HCT116 (cell line): ENCODE results near the gene CACNA1S. TPM values are rescaled to one million over a fixed set of nuclear protein-coding genes. Genes with fewer than 3 reads are reported as not detected.

Experiments
- ATAC-seq: fragments of 200-7000 bp; cut with Tn5 transposase; 2 replicates; pipeline ENCODE4 v1.9.1; 2020; ENCODE audit warnings: mild to moderate bottlenecking, moderate library complexity
- BruUV-seq: library from RNA; stranded (reverse); fragments of 400-500 nt; replicated peaks from 2 replicates; lab custom pipeline; 2021; lab: Mats Ljungman, UMichigan
- CTCF ChIA-PET: fragments of 300-600 bp; sonication (Branson Sonifier 250); formaldehyde crosslinking; loops from one replicate; lab custom pipeline; 2021; ENCODE audit warnings: antibody characterized with exemption; lab: Charles Lee
- POLR2A ChIA-PET: fragments of 300-600, 350-600 bp; sonication (Branson Sonifier 250); formaldehyde crosslinking; loops from one replicate; lab custom pipeline; 2021; ENCODE audit warnings: antibody characterized with exemption; lab: Charles Lee
- RAD21 ChIA-PET, 2 experiments: fragments of 300-600 bp; sonication (Branson Sonifier 250); formaldehyde crosslinking; loops; one replicate each; lab custom pipeline; 2023; ENCODE audit warnings: low total read pairs in 2 of 2; ENCODE audit not compliant: uncharacterized antibody in 2 of 2, unreplicated experiment in 2 of 2, low non-redundant PET in 1 of 2; lab: Charles Lee
- DNase-seq: peaks from one replicate; pipeline ENCODE4 v3.0.0-alpha.2; 2010; ENCODE audit warnings: low read depth, low spot score
- H2AFZ ChIP-seq: fragments of 200-600 bp; shearing (Covaris generic), sonication (generic); 2 replicates; pipeline ENCODE4 v1.6.1; 2017; ENCODE audit warnings: low read depth, mixed run types, mixed read lengths, antibody characterized with exemption, low read length; ENCODE audit not compliant: poor library complexity, severe bottlenecking
- H3K27ac ChIP-seq: 2 replicates; pipeline ENCODE4 v1.5.1; 2012; ENCODE audit warnings: low read depth, low read length
- H3K27me3 ChIP-seq: fragments of 200-600 bp; sonication (generic); 2 replicates; pipeline ENCODE4 v1.6.1; 2016; ENCODE audit warnings: mixed run types, low read length, mixed read lengths; ENCODE audit not compliant: insufficient read depth
- H3K36me3 ChIP-seq, 2 experiments: fragments of 200-500 bp in 1 of 2; fragments of 200-600 bp in 1 of 2; sonication (Bioruptor generic) in 1 of 2; sonication (generic) in 1 of 2; 2 replicates each; pipeline versions ENCODE4 v1.5.1 to v1.6.1; 2014 to 2016; ENCODE audit warnings: low read length in 2 of 2, inconsistent platforms in 1 of 2, mixed read lengths in 1 of 2, mixed run types in 1 of 2; ENCODE audit not compliant: insufficient read depth in 2 of 2, control insufficient read depth in 1 of 2
- H3K4me1 ChIP-seq, 2 experiments: fragments of 200-600 bp in 1 of 2; sonication (generic) in 1 of 2; 2 replicates each; pipeline versions ENCODE4 v1.5.1 to v1.6.1; 2012 to 2017; ENCODE audit warnings: low read length in 2 of 2, inconsistent platforms in 1 of 2, mild to moderate bottlenecking in 1 of 2, mixed read lengths in 1 of 2, mixed run types in 1 of 2, moderate library complexity in 1 of 2; ENCODE audit not compliant: insufficient read depth in 2 of 2, control insufficient read depth in 1 of 2
- H3K4me2 ChIP-seq: fragments of 200-600 bp; sonication (generic); 2 replicates; pipeline ENCODE4 v1.6.1; 2017; ENCODE audit warnings: mixed run types, low read length, mixed read lengths
- H3K4me3 ChIP-seq, 2 experiments: fragments of 200-600 bp in 1 of 2; sonication (generic) in 1 of 2; replicated peaks in 1 of 2; 2 replicates each; pipeline ENCODE4 v1.5.1; 2011 to 2016; ENCODE audit warnings: low read length in 2 of 2, control low read depth in 1 of 2, low read depth in 1 of 2, mild to moderate bottlenecking in 1 of 2, mixed read lengths in 1 of 2, mixed run types in 1 of 2
- H3K79me2 ChIP-seq: fragments of 200-600 bp; sonication (generic); 2 replicates; pipeline ENCODE4 v1.6.1; 2017; ENCODE audit warnings: mild to moderate bottlenecking, mixed run types, low read length, moderate library complexity, mixed read lengths; ENCODE audit not compliant: insufficient read depth
- H3K9ac ChIP-seq: fragments of 200-600 bp; sonication (generic); 2 replicates; pipeline ENCODE4 v1.6.1; 2016; ENCODE audit warnings: low read length, mixed read lengths
- H3K9me2 ChIP-seq: fragments of 200-600 bp; sonication (generic), shearing (Covaris generic); 2 replicates; pipeline ENCODE4 v1.6.1; 2017; ENCODE audit warnings: mixed run types, mild to moderate bottlenecking, moderate library complexity; ENCODE audit not compliant: insufficient read depth
- H3K9me3 ChIP-seq, 2 experiments: fragments of 200-500 bp in 1 of 2; fragments of 200-600 bp in 1 of 2; sonication (Bioruptor generic) in 1 of 2; sonication (generic) in 1 of 2; 2 replicates each; pipeline ENCODE4 v1.6.1; 2014 to 2017; ENCODE audit warnings: low read length in 2 of 2, mixed read lengths in 2 of 2, inconsistent platforms in 1 of 2, low read depth in 1 of 2, mild to moderate bottlenecking in 1 of 2, mixed run types in 1 of 2, moderate library complexity in 1 of 2; ENCODE audit not compliant: control insufficient read depth in 1 of 2, insufficient read depth in 1 of 2
- H4K20me1 ChIP-seq: fragments of 200-600 bp; sonication (generic), shearing (Covaris generic); 2 replicates; pipeline ENCODE4 v1.6.1; 2017; ENCODE audit warnings: mixed run types, mild to moderate bottlenecking, moderate library complexity; ENCODE audit not compliant: insufficient read depth
- ATF3 ChIP-seq: IDR thresholded peaks from 2 replicates; pipeline ENCODE4 v1.6.1; 2012
- CBX3 ChIP-seq: IDR thresholded peaks from 2 replicates; pipeline ENCODE4 v1.6.1; 2012; ENCODE audit warnings: low read depth
- CEBPB ChIP-seq: IDR thresholded peaks from 2 replicates; pipeline ENCODE4 v1.6.1; 2012; ENCODE audit warnings: low read depth
- EGR1 ChIP-seq: IDR thresholded peaks from 2 replicates; pipeline ENCODE4 v1.6.1; 2012; ENCODE audit warnings: low read depth
- EZH2phosphoT487 ChIP-seq: fragments of 200-600 bp; IDR thresholded peaks from 2 replicates; pipeline ENCODE4 v1.6.1; 2018; ENCODE audit warnings: antibody characterized with exemption, borderline replicate concordance
- FOSL1 ChIP-seq: IDR thresholded peaks from 2 replicates; pipeline ENCODE4 v1.6.1; 2012; ENCODE audit warnings: low read depth
- POLR2A ChIP-seq: IDR thresholded peaks from 2 replicates; pipeline ENCODE4 v1.7.0; 2011; ENCODE audit warnings: borderline replicate concordance; ENCODE audit not compliant: insufficient read depth, insufficient read length; ENCODE audit errors: extremely low read depth
- REST ChIP-seq: IDR thresholded peaks from 2 replicates; pipeline ENCODE4 v1.6.1; 2012; ENCODE audit warnings: low read depth
- SP1 ChIP-seq: IDR thresholded peaks from 2 replicates; pipeline ENCODE4 v1.6.1; 2012; ENCODE audit warnings: low read depth
- SRF ChIP-seq: IDR thresholded peaks from 2 replicates; pipeline ENCODE4 v1.6.1; 2012; ENCODE audit warnings: low read depth
- TCF7L2 ChIP-seq: IDR thresholded peaks from 2 replicates; pipeline ENCODE4 v1.7.0; 2011; ENCODE audit warnings: borderline replicate concordance, inconsistent platforms; ENCODE audit not compliant: insufficient read depth, insufficient read length; ENCODE audit errors: extremely low read depth
- YY1 ChIP-seq: IDR thresholded peaks from 2 replicates; pipeline ENCODE4 v1.6.1; 2011; ENCODE audit warnings: low read length, low read depth, moderate library complexity, mild to moderate bottlenecking; ENCODE audit not compliant: insufficient replicate concordance; ENCODE audit errors: extremely low read depth
- ZFX ChIP-seq: fragments of 450-650 bp; IDR thresholded peaks from 2 replicates; pipeline ENCODE4 v1.6.1; 2017
- ZNF274 ChIP-seq: fragments of 200-500 bp; sonication (Bioruptor generic); IDR thresholded peaks from 2 replicates; pipeline ENCODE4 v1.6.1; 2014; ENCODE audit warnings: mild to moderate bottlenecking, low read depth, low read length, inconsistent platforms
- intact Hi-C: fragments of 100-400 bp; cut with micrococcal nuclease; formaldehyde crosslinking; loops from 2 replicates; pipeline ENCODE4 v1.10.0; 2022
- total RNA-seq: library from RNA; stranded (reverse); gene quantifications from one replicate; pipeline ENCODE4 v1.2.1, GENCODE V29; 2021; ENCODE audit not compliant: unreplicated experiment

Gene CACNA1S
- total RNA-seq, 1 experiment from 2014 or later, result not detected

- TF ChIP-seq TCF7L2 (no peak), POLR2A (no peak), FOSL1 (no peak), SP1 (no peak), SRF (no peak), ZFX (no peak), CBX3 (no peak), YY1 (no peak), ZNF274 (no peak), EGR1 (no peak), ATF3 (no peak), REST (no peak), EZH2phosphoT487 (no peak), CEBPB (no peak)
- TF ChIP-seq, all 23 proteins: peak for 0
Observed at GRCh38 chr1:201131398-201131797, 19.2 kb upstream of the CACNA1S start.

More at GRCh38 chr1:201131398-201131797, 19.2 kb upstream of the CACNA1S start:
- ChIA-PET RAD21 (no interaction called here), CTCF (no interaction called here), POLR2A (no interaction called here)
- H3K4me3 ChIP-seq, result no peak overlapping the region
- no peak for DNase-seq
- H3K4me2 ChIP-seq, result no peak overlapping the region
- ATAC-seq, result no peak
- no peaks in the 10 kb centered on the region for H3K27me3 ChIP-seq
- intact Hi-C loops, result no loop called here
- no TSS peak for BruUV-seq
- no peaks in the 10 kb centered on the region for H3K9me2 ChIP-seq
- H3K27ac ChIP-seq, result no peak overlapping the region
- H3K79me2 ChIP-seq, result no peaks in the 10 kb centered on the region
- no peaks in the 10 kb centered on the region for H3K36me3 ChIP-seq
- no peaks in the 10 kb centered on the region for H4K20me1 ChIP-seq
- peaks cover 10 to 21% of the 10 kb centered on the region in 2 experiments for H3K4me1 ChIP-seq
- no peaks in the 10 kb centered on the region for H3K9me3 ChIP-seq
- no peak overlapping the region for H2AFZ ChIP-seq
- H3K9ac ChIP-seq, result no peak overlapping the region
